K562 (cell line): Measurements from ENCODE around the gene RAB6B. TPM values are rescaled to one million over a fixed set of nuclear protein-coding genes. Genes with fewer than 3 reads are reported as not detected.

Experiments
- DMBX1 ChIP-seq: fragments of 250-450 bp; sonication (Bioruptor Pico); IDR thresholded peaks from 2 replicates; pipeline ENCODE4 v1.8.0; 2022; ENCODE audit warnings: inconsistent platforms, mild to moderate bottlenecking, moderate library complexity, borderline replicate concordance
- E2F1 ChIP-seq: sonication (generic); formaldehyde crosslinking; IDR thresholded peaks from 2 replicates; pipeline ENCODE4 v1.8.1; 2023; ENCODE audit warnings: mild to moderate bottlenecking, missing genetic modification reagents, moderate library complexity
- IRF9 ChIP-seq: fragments of 450-650 bp; IDR thresholded peaks from 2 replicates; pipeline ENCODE4 v1.6.1; 2016; ENCODE audit warnings: missing biosample characterization, missing genetic modification characterization
- MCM3 ChIP-seq: fragments of 450-650 bp; IDR thresholded peaks from 2 replicates; pipeline ENCODE4 v1.6.1; 2016
- MXD1 ChIP-seq: fragments of 250-450 bp; sonication (Bioruptor Pico); IDR thresholded peaks from 2 replicates; pipeline ENCODE4 v1.8.0; 2021; ENCODE audit warnings: borderline replicate concordance, mild to moderate bottlenecking, moderate library complexity; ENCODE audit not compliant: poor library complexity, severe bottlenecking
- NFYB ChIP-seq: IDR thresholded peaks from 2 replicates; pipeline ENCODE4 v1.6.1; 2011; ENCODE audit warnings: mild to moderate bottlenecking, moderate library complexity; ENCODE audit not compliant: insufficient read length; ENCODE audit errors: extremely low read depth
- NR0B1 ChIP-seq: fragments of 450-650 bp; IDR thresholded peaks from one replicate; pipeline ENCODE4 v1.6.1; 2018; ENCODE audit warnings: mild to moderate bottlenecking, moderate library complexity; ENCODE audit not compliant: partially characterized antibody
- POLR2AphosphoS5 ChIP-seq: IDR thresholded peaks from 2 replicates; pipeline ENCODE4 v1.6.1; 2011; ENCODE audit warnings: mild to moderate bottlenecking, low read depth, low read length, moderate library complexity; ENCODE audit not compliant: control insufficient read depth, insufficient read depth
- SP2 ChIP-seq: IDR thresholded peaks from 2 replicates; pipeline ENCODE4 v1.6.1; 2011; ENCODE audit warnings: mild to moderate bottlenecking, low read depth, low read length, moderate library complexity; ENCODE audit not compliant: poor library complexity, severe bottlenecking; ENCODE audit errors: extremely low read depth
- TBL1XR1 ChIP-seq, 2 experiments: IDR thresholded peaks; 2 replicates each; pipeline ENCODE4 v1.6.1; 2012; ENCODE audit warnings: improper control_type of control experiment in 2 of 2, low read length in 2 of 2, mild to moderate bottlenecking in 1 of 2
- WHSC1 ChIP-seq: IDR thresholded peaks from one replicate; pipeline ENCODE4 v1.6.1; 2012; ENCODE audit warnings: low read length, control low read depth, inconsistent platforms
- ZNF407 ChIP-seq: fragments of 450-650 bp; IDR thresholded peaks from 2 replicates; pipeline ENCODE4 v1.6.1; 2016; ENCODE audit warnings: low read depth
- ZNF695 ChIP-seq: fragments of 450-650 bp; formaldehyde crosslinking; IDR thresholded peaks from 2 replicates; pipeline ENCODE4 v1.4.0; 2020; ENCODE audit warnings: mild to moderate bottlenecking, moderate library complexity
- ZNF79 ChIP-seq: fragments of 250-450 bp; sonication (Bioruptor Pico); IDR thresholded peaks from 2 replicates; pipeline ENCODE4 v1.4.0; 2020; ENCODE audit warnings: low read depth, mild to moderate bottlenecking, moderate library complexity
- polyA plus RNA-seq, 8 experiments: library from polyadenylated mRNA; depleted of rRNA in 4 of 8; stranded (reverse) in 5 of 8; unstranded in 3 of 8; fragments of >200 nt; fragmentation: Nextera tagmentation in 2 of 8; fragmentation: Illumina TruSeq in 1 of 8; extraction: Ambion mirVana in 2 of 8; extraction: Trizol in 1 of 8; gene quantifications; 2 replicates each; pipeline versions ENCODE4 v1.2.1 to v1.2.3, GENCODE V29; 2011 to 2014; ENCODE audit warnings: inconsistent platforms in 1 of 8, missing spikeins in 1 of 8
- total RNA-seq, 7 experiments: library from RNA; depleted of rRNA in 6 of 7; stranded (reverse); fragments of >200 nt in 6 of 7; fragmentation: Illumina TruSeq in 2 of 7; extraction: Trizol in 2 of 7; gene quantifications; 2 replicates each; pipeline versions ENCODE4 v1.2.1 to v1.2.3, GENCODE V29; 2011 to 2021; ENCODE audit warnings: low replicate concordance in 1 of 7

Gene RAB6B
- total and polyA plus RNA-seq, 9 of the 15 experiments (the other 6 are each of a cell fraction or from before 2014, with no cell fraction given): 0.60 to 18.1 (median 1.5) TPM

- TF ChIP-seq NR0B1 (no peak), MCM3 (no peak), WHSC1 (no peak), POLR2AphosphoS5 (no peak), DMBX1 (no peak), E2F1 (CRISPR knock-in tag) (no peak), TBL1XR1 (IDR thresholded peaks at IDR 0.05; ENCODE audit: low read length in 2 of 2) (peak in 1 of 2 experiments; percentile 56; a peak in 2 of 4 replicates), IRF9 (tag) (no peak), MXD1 (CRISPR knock-in tag) (no peak), SP2 (no peak), ZNF695 (no peak), NFYB (no peak), ZNF79 (CRISPR knock-in tag) (no peak), ZNF407 (no peak)
Measured at GRCh38 chr3:133943639-133944141, 48.0 kb upstream of the RAB6B start (continued).
